HG03095 (cell line): Measurements from ENCODE around the gene EYS.
"Not testable (repeated sequence)": the region's sequence is repeated elsewhere in the genome, so short reads cannot be mapped to it uniquely, and the experiment has no call there.

Experiments used
- ATAC-seq: cut with Tn5 transposase; IDR thresholded peaks from one replicate; pipeline ENCODE4 v1.9.1; 2021; ENCODE audit warnings: moderate library complexity; ENCODE audit not compliant: unreplicated experiment

The EYS gene

GRCh38 chr6:64263778-64264177 is 1443.2 kb downstream of the EYS start:
- ATAC-seq, result no peak

GRCh38 chr6:64259372-64259771 is 1447.7 kb downstream of the EYS start:
- no peak for ATAC-seq

GRCh38 chr6:64258752-64259151 is 1448.3 kb downstream of the EYS start:
- no peak for ATAC-seq

- no peak for ATAC-seq
Measured at GRCh38 chr6:64258302-64258701, 1448.7 kb downstream of the EYS start.

- ATAC-seq, result no peak
Measured at GRCh38 chr6:64257586-64257985, 1449.4 kb downstream of the EYS start.

- ATAC-seq, result no peak
Measured at GRCh38 chr6:64256483-64256882, 1450.5 kb downstream of the EYS start.

GRCh38 chr6:64255000-64255399 is 1452.0 kb downstream of the EYS start:
- no peak for ATAC-seq

- ATAC-seq, result no peak
Measured at GRCh38 chr6:64254558-64254957, 1452.5 kb downstream of the EYS start.

GRCh38 chr6:64252256-64252655 is 1454.8 kb downstream of the EYS start:
- ATAC-seq, result no peak

GRCh38 chr6:64250126-64250525 is 1456.9 kb downstream of the EYS start:
- ATAC-seq, result no peak

- ATAC-seq, result no peak
Measured at GRCh38 chr6:64249115-64249514, 1457.9 kb downstream of the EYS start.

- ATAC-seq, result no peak
Measured at GRCh38 chr6:64243618-64244017, 1463.4 kb downstream of the EYS start.

- ATAC-seq, result not testable (repeated sequence)
Measured at GRCh38 chr6:64238908-64239307, 1468.1 kb downstream of the EYS start.

- no peak for ATAC-seq
Measured at GRCh38 chr6:64238071-64238470, 1469.0 kb downstream of the EYS start.

GRCh38 chr6:64233746-64234145 is 1473.3 kb downstream of the EYS start:
- ATAC-seq, result no peak

GRCh38 chr6:64231928-64232327 is 1475.1 kb downstream of the EYS start:
- ATAC-seq, result no peak

GRCh38 chr6:64230530-64230929 is 1476.5 kb downstream of the EYS start:
- no peak for ATAC-seq

- no peak for ATAC-seq
Measured at GRCh38 chr6:64227863-64228262, 1479.2 kb downstream of the EYS start.

GRCh38 chr6:64225503-64225902 is 1481.5 kb downstream of the EYS start:
- ATAC-seq, result no peak

GRCh38 chr6:64224819-64225218 is 1482.2 kb downstream of the EYS start:
- no peak for ATAC-seq

GRCh38 chr6:64221776-64222175 is 1485.2 kb downstream of the EYS start:
- ATAC-seq, result no peak

GRCh38 chr6:64220801-64221200 is 1486.2 kb downstream of the EYS start:
- no peak for ATAC-seq

- no peak for ATAC-seq
Measured at GRCh38 chr6:64217721-64218620, 1489.1 kb downstream of the EYS start.
